Suprapubic skin (tissue), 4 donors: ENCODE results near the gene TNFRSF4. TPM values are rescaled to one million over a fixed set of nuclear protein-coding genes. Genes with fewer than 3 reads are reported as not detected.

Source experiments
- DNase-seq, 2 donors: peaks; one replicate each; pipeline ENCODE4 v3.0.0-alpha.2; 2019; ENCODE audit warnings: low spot score in 2 of 2
- H3K27ac ChIP-seq: fragments of 200-600 bp; sonication (generic); one replicate; pipeline ENCODE4 v1.5.1; 2019
- H3K27me3 ChIP-seq: fragments of 200-600 bp; sonication (generic); one replicate; pipeline ENCODE4 v1.5.1; 2019
- H3K36me3 ChIP-seq: fragments of 200-600 bp; sonication (generic); one replicate; pipeline ENCODE4 v1.5.1; 2019
- H3K4me1 ChIP-seq: fragments of 200-600 bp; sonication (generic); one replicate; pipeline ENCODE4 v1.5.1; 2019
- H3K4me3 ChIP-seq: fragments of 200-600 bp; sonication (generic); one replicate; pipeline ENCODE4 v1.5.1; 2019; ENCODE audit warnings: mild to moderate bottlenecking
- H3K9me3 ChIP-seq: fragments of 200-600 bp; sonication (generic); one replicate; pipeline ENCODE4 v1.5.1; 2019
- CTCF ChIP-seq, 2 donors: fragments of 200-600 bp in 1 of 2; fragments of 450-650 bp in 1 of 2; sonication (generic) in 1 of 2; IDR thresholded peaks; one replicate each; pipeline ENCODE4 v1.5.1; 2016 to 2019; ENCODE audit warnings: antibody characterized with exemption in 2 of 2, mild to moderate bottlenecking in 1 of 2, moderate library complexity in 1 of 2
- EP300 ChIP-seq: sonication (generic); formaldehyde crosslinking; IDR thresholded peaks from one replicate; pipeline ENCODE4 v1.6.1; 2017; ENCODE audit warnings: antibody characterized with exemption
- POLR2A ChIP-seq, 2 donors: fragments of 450-650 bp; IDR thresholded peaks; one replicate each; pipeline ENCODE4 v1.6.1; 2017; ENCODE audit warnings: antibody characterized with exemption in 2 of 2, mild to moderate bottlenecking in 2 of 2, moderate library complexity in 2 of 2
- POLR2AphosphoS5 ChIP-seq, 3 donors: sonication (generic); formaldehyde crosslinking; IDR thresholded peaks; one replicate each; pipeline ENCODE4 v1.6.1; 2017; ENCODE audit warnings: antibody characterized with exemption in 3 of 3
- WGBS: methylation state at CpG from one replicate; pipeline ENCODE4 v1.1.5; 2018; 5-methylcytosine and 5-hydroxymethylcytosine counted together
- total RNA-seq, 4 donors: library from RNA; depleted of rRNA; stranded (reverse); fragments of >200 nt; gene quantifications; one replicate each; pipeline ENCODE4 v1.1.0, GENCODE V29; 2016

TNFRSF4 gene
- total RNA-seq, 4 donors from 2014 or later = 0.42 to 1.4 (median 0.72) TPM; not detected in 1

- H3K27ac ChIP-seq = peak overlapping the region; percentile 85
- no peak for DNase-seq
- 49% methylated on average over 10 of the region's 26 CpGs for WGBS
- H3K27me3 ChIP-seq = peaks cover 43% of the 10 kb centered on the region
- H3K4me1 ChIP-seq = peaks cover 36% of the 10 kb centered on the region
- H3K9me3 ChIP-seq = no peaks in the 10 kb centered on the region
- no peaks in the 10 kb centered on the region for H3K36me3 ChIP-seq
- H3K4me3 ChIP-seq = peak overlapping the region; percentile 55
- TF ChIP-seq CTCF (IDR thresholded peaks at IDR 0.05) (no peak), POLR2A (IDR thresholded peaks at IDR 0.05) (no peak), POLR2AphosphoS5 (IDR thresholded peaks at IDR 0.05) (no peak), EP300 (no peak)
Measured at GRCh38 chr1:1164361-1164700, 49.6 kb downstream of the TNFRSF4 start.

- H3K4me3 ChIP-seq = peak overlapping the region; percentile 55
- H3K27ac ChIP-seq = peak overlapping the region; percentile 85
- no peak for DNase-seq
- 88% methylated on average over 12 of the region's 33 CpGs for WGBS
- H3K4me1 ChIP-seq = peaks cover 43% of the 10 kb centered on the region
- H3K36me3 ChIP-seq = no peaks in the 10 kb centered on the region
- TF ChIP-seq POLR2AphosphoS5 (IDR thresholded peaks at IDR 0.05) (no peak), EP300 (no peak), POLR2A (IDR thresholded peaks at IDR 0.05) (no peak), CTCF (IDR thresholded peaks at IDR 0.05) (no peak)
- no peaks in the 10 kb centered on the region for H3K9me3 ChIP-seq
- H3K27me3 ChIP-seq = peaks cover 36% of the 10 kb centered on the region
Measured at GRCh38 chr1:1163538-1164070, 50.3 kb downstream of the TNFRSF4 start.

GRCh38 chr1:1162597-1163537 lies 51.1 kb downstream of the TNFRSF4 start:
- 48% methylated on average over 32 of the region's 73 CpGs for WGBS
- Histone ChIP-seq H3K27ac (peak overlapping the region; percentile 85), H3K4me3 (peak overlapping the region; percentile 55), H3K36me3 (no peaks in the 10 kb centered on the region), H3K4me1 (peaks cover 51% of the 10 kb centered on the region), H3K9me3 (no peaks in the 10 kb centered on the region), H3K27me3 (peaks cover 28% of the 10 kb centered on the region)
- TF ChIP-seq CTCF (IDR thresholded peaks at IDR 0.05) (no peak), POLR2A (IDR thresholded peaks at IDR 0.05) (no peak)
- no peak for DNase-seq

- H3K9me3 ChIP-seq = no peaks in the 10 kb centered on the region
- no peaks in the 10 kb centered on the region for H3K36me3 ChIP-seq
- peaks cover 48% of the 10 kb centered on the region for H3K4me1 ChIP-seq
- no peak for TF ChIP-seq EP300
- no peak for TF ChIP-seq POLR2AphosphoS5 (IDR thresholded peaks at IDR 0.05)
- TF ChIP-seq POLR2A (IDR thresholded peaks at IDR 0.05) = no peak
- TF ChIP-seq CTCF (IDR thresholded peaks at IDR 0.05) = no peak
- no peak overlapping the region for H3K4me3 ChIP-seq
- H3K27ac ChIP-seq = peak overlapping the region; percentile 85
- H3K27me3 ChIP-seq = peaks cover 18% of the 10 kb centered on the region
- DNase-seq = no peak
- WGBS = 63% methylated on average over 9 of the region's 17 CpGs
Measured at GRCh38 chr1:1161683-1162079, 52.3 kb downstream of the TNFRSF4 start.

Other genes starting within 250 kb of the TNFRSF4 start
- gene PLEKHN1, start 247.7 kb downstream of the TNFRSF4 start, total RNA-seq = 10 to 100 TPM; 36.1 to 69.0 (median 48.4) TPM
- gene PERM1, start 232.1 kb downstream of the TNFRSF4 start, total RNA-seq = under 1 TPM; 0.24 to 0.93 (median 0.44) TPM
- 10 to 100 TPM; 12.7 to 34.8 (median 31.6) TPM for gene HES4, start 214.1 kb downstream of the TNFRSF4 start, total RNA-seq
- gene ISG15, start 200.7 kb downstream of the TNFRSF4 start, total RNA-seq = 10 to 100 TPM in 1 of 4 donors, 1 to 10 TPM in 3; 5.4 to 10.1 (median 7.9) TPM
- 10 to 100 TPM; 50.6 to 84.8 (median 71.1) TPM for gene AGRN, start 194.0 kb downstream of the TNFRSF4 start, total RNA-seq
- 1 to 10 TPM; 1.8 to 4.9 (median 4.8) TPM for gene RNF223, start 139.8 kb downstream of the TNFRSF4 start, total RNA-seq
- gene C1orf159, start 98.1 kb downstream of the TNFRSF4 start, total RNA-seq = 10 to 100 TPM; 12.8 to 48.4 (median 19.7) TPM
- gene TTLL10, start 40.3 kb downstream of the TNFRSF4 start, total RNA-seq = not detected
- gene TNFRSF18, start 7.6 kb downstream of the TNFRSF4 start, total RNA-seq = 10 to 100 TPM; 24.4 to 62.1 (median 33.5) TPM
- 10 to 100 TPM; 57.5 to 87.6 (median 73.1) TPM for gene SDF4, start 17.8 kb upstream of the TNFRSF4 start, total RNA-seq
- gene B3GALT6, start 18.1 kb upstream of the TNFRSF4 start, total RNA-seq = 10 to 100 TPM in 3 of 4 donors, 1 to 10 TPM in 1; 9.3 to 24.4 (median 16.4) TPM
- 10 to 100 TPM in 1 of 4 donors, 1 to 10 TPM in 3; 4.3 to 23.5 (median 7.1) TPM for gene C1QTNF12, start 32.6 kb upstream of the TNFRSF4 start, total RNA-seq
- 10 to 100 TPM; 30.2 to 70.0 (median 60.0) TPM for gene UBE2J2, start 59.7 kb upstream of the TNFRSF4 start, total RNA-seq
- 1 to 10 TPM; 1.5 to 4.7 (median 2.6) TPM for gene SCNN1D, start 66.3 kb upstream of the TNFRSF4 start, total RNA-seq
- 100 to 1,000 TPM; 112 to 309 (median 148) TPM for gene ACAP3, start 93.8 kb upstream of the TNFRSF4 start, total RNA-seq
- gene PUSL1, start 94.4 kb upstream of the TNFRSF4 start, total RNA-seq = 10 to 100 TPM; 16.9 to 56.4 (median 36.4) TPM
- 100 to 1,000 TPM; 105 to 242 (median 151) TPM for gene INTS11, start 110.5 kb upstream of the TNFRSF4 start, total RNA-seq
- gene CPTP, start 110.6 kb upstream of the TNFRSF4 start, total RNA-seq = 10 to 100 TPM; 32.5 to 60.4 (median 54.3) TPM
- gene TAS1R3, start 117.1 kb upstream of the TNFRSF4 start, total RNA-seq = 1 to 10 TPM in 1 of 4 donors, under 1 TPM in 3; 0.56 to 1.8 (median 0.82) TPM
- 100 to 1,000 TPM in 3 of 4 donors, 10 to 100 TPM in 1; 99.4 to 151 (median 106) TPM for gene DVL1, start 135.3 kb upstream of the TNFRSF4 start, total RNA-seq
- gene MXRA8, start 144.4 kb upstream of the TNFRSF4 start, total RNA-seq = 10 to 100 TPM; 18.6 to 43.5 (median 21.9) TPM
- 100 to 1,000 TPM in 1 of 4 donors, 10 to 100 TPM in 3; 55.8 to 106 (median 86.1) TPM for gene AURKAIP1, start 161.1 kb upstream of the TNFRSF4 start, total RNA-seq
- 100 to 1,000 TPM; 136 to 599 (median 160) TPM for gene CCNL2, start 185.2 kb upstream of the TNFRSF4 start, total RNA-seq
- 100 to 1,000 TPM in 3 of 4 donors, 10 to 100 TPM in 1; 93.6 to 119 (median 109) TPM for gene MRPL20, start 193.1 kb upstream of the TNFRSF4 start, total RNA-seq
- gene ANKRD65, start 207.1 kb upstream of the TNFRSF4 start, total RNA-seq = 10 to 100 TPM in 1 of 4 donors, 1 to 10 TPM in 3; 2.8 to 10.3 (median 5.9) TPM
- 10 to 100 TPM; 14.5 to 27.6 (median 19.8) TPM for gene VWA1, start 221.5 kb upstream of the TNFRSF4 start, total RNA-seq
- 1 to 10 TPM in 2 of 4 donors, under 1 TPM in 2; 0.32 to 4.2 (median 1.2) TPM for gene ATAD3C, start 235.5 kb upstream of the TNFRSF4 start, total RNA-seq